SK-N-SH (cell line): ENCODE measurements around the gene SLC27A3. TPM values are rescaled to one million over a fixed set of nuclear protein-coding genes. Genes with fewer than 3 reads are reported as not detected.
A peak's percentile ranks its signal among the peaks of the same experiment; 100 is the strongest.
"Not testable (repeated sequence)": the region's sequence is repeated elsewhere in the genome, so short reads cannot be mapped to it uniquely, and the experiment has no call there.

ENCODE experiments used
- CTCF ChIA-PET: fragments of 300-600, 350-600 bp; formaldehyde crosslinking; extraction: SDS; loops from one replicate; lab custom pipeline; 2021; lab: Yijun Ruan, JAX
- POLR2A ChIA-PET: fragments of 350-600 bp; sonication (Branson Sonifier 250); formaldehyde crosslinking; extraction: SDS; loops from one replicate; lab custom pipeline; 2020; ENCODE audit warnings: antibody characterized with exemption, inconsistent platforms; lab: Yijun Ruan, JAX
- DNase-seq: peaks from one replicate; pipeline ENCODE4 v3.0.0; 2012
- H2AFZ ChIP-seq: fragments of 200-600 bp; sonication (generic); 2 replicates; pipeline ENCODE4 v1.8.1; 2016; ENCODE audit warnings: antibody characterized with exemption, mild to moderate bottlenecking, low read depth
- H3F3A ChIP-seq: fragments of 200-600 bp; sonication (generic); replicated peaks from 2 replicates; pipeline ENCODE3; 2016; ENCODE audit warnings: antibody characterized with exemption, mild to moderate bottlenecking; ENCODE audit not compliant: insufficient read depth
- H3K27ac ChIP-seq, 2 experiments: fragments of 200-500 bp in 1 of 2; fragments of 200-600 bp in 1 of 2; sonication (Bioruptor generic) in 1 of 2; sonication (generic), shearing (Covaris generic) in 1 of 2; 2 replicates each; pipeline versions ENCODE4 v1.5.1 to v1.6.1; 2014 to 2016; ENCODE audit warnings: low read depth in 2 of 2, inconsistent platforms in 1 of 2, low read length in 1 of 2, mild to moderate bottlenecking in 1 of 2, mixed read lengths in 1 of 2
- H3K27me3 ChIP-seq: fragments of 200-600 bp; sonication (generic), shearing (Covaris generic); 2 replicates; pipeline ENCODE4 v1.6.1; 2016; ENCODE audit warnings: mixed run types; ENCODE audit not compliant: insufficient read depth
- H3K36me3 ChIP-seq, 2 experiments: fragments of 200-500 bp in 1 of 2; fragments of 200-600 bp in 1 of 2; sonication (Bioruptor generic) in 1 of 2; sonication (generic) in 1 of 2; replicated peaks in 1 of 2; 2 replicates each; pipeline versions ENCODE3 to v1.5.1; 2014 to 2016; ENCODE audit warnings: low read length in 1 of 2, mild to moderate bottlenecking in 1 of 2; ENCODE audit not compliant: insufficient read depth in 2 of 2, control insufficient read depth in 1 of 2
- H3K4me1 ChIP-seq, 2 experiments: fragments of 200-500 bp in 1 of 2; fragments of 200-600 bp in 1 of 2; sonication (Bioruptor generic) in 1 of 2; sonication (generic), shearing (Covaris generic) in 1 of 2; 2 replicates each; pipeline versions ENCODE4 v1.5.1 to v1.6.1; 2014 to 2016; ENCODE audit warnings: low read depth in 1 of 2, low read length in 1 of 2, mixed run types in 1 of 2; ENCODE audit not compliant: insufficient read depth in 2 of 2, control insufficient read depth in 1 of 2
- H3K4me2 ChIP-seq: fragments of 200-600 bp; sonication (generic), shearing (Covaris generic); 2 replicates; pipeline ENCODE4 v1.6.1; 2017; ENCODE audit warnings: mixed run types
- H3K4me3 ChIP-seq, 2 experiments: fragments of 200-500 bp in 1 of 2; fragments of 200-600 bp in 1 of 2; sonication (Bioruptor generic) in 1 of 2; sonication (generic), shearing (Covaris generic) in 1 of 2; 2 replicates each; pipeline versions ENCODE4 v1.5.1 to v1.8.1; 2014 to 2016; ENCODE audit warnings: low read depth in 2 of 2, inconsistent platforms in 1 of 2, low read length in 1 of 2, mild to moderate bottlenecking in 1 of 2, mixed read lengths in 1 of 2, moderate library complexity in 1 of 2
- H3K79me2 ChIP-seq: fragments of 200-600 bp; sonication (generic); 2 replicates; pipeline ENCODE4 v1.8.1; 2017; ENCODE audit warnings: mild to moderate bottlenecking; ENCODE audit not compliant: insufficient read depth
- H3K9ac ChIP-seq: fragments of 200-600 bp; sonication (generic); 2 replicates; pipeline ENCODE4 v1.6.1; 2017; ENCODE audit warnings: mixed run types
- H3K9me2 ChIP-seq: fragments of 200-600 bp; sonication (generic); 2 replicates; pipeline ENCODE4 v1.6.1; 2017; ENCODE audit warnings: mixed run types
- H3K9me3 ChIP-seq: fragments of 200-600 bp; sonication (generic); 2 replicates; pipeline ENCODE4 v1.6.1; 2017; ENCODE audit warnings: mixed run types, mild to moderate bottlenecking, moderate library complexity
- H4K20me1 ChIP-seq: fragments of 200-600 bp; sonication (generic); 2 replicates; pipeline ENCODE4 v1.6.1; 2017; ENCODE audit warnings: mild to moderate bottlenecking, mixed run types; ENCODE audit not compliant: insufficient read depth
- CHD2 ChIP-seq: fragments of 150-350 bp; IDR thresholded peaks from 2 replicates; pipeline ENCODE4 v1.6.1; 2018; ENCODE audit warnings: low read length; ENCODE audit not compliant: partially characterized antibody
- ELF1 ChIP-seq: IDR thresholded peaks from 2 replicates; pipeline ENCODE4 v1.4.0; 2012
- GATA2 ChIP-seq: sonication (generic); formaldehyde crosslinking; IDR thresholded peaks from 2 replicates; pipeline ENCODE4 v1.5.0; 2020; ENCODE audit warnings: mild to moderate bottlenecking, missing genetic modification reagents
- JUND ChIP-seq: IDR thresholded peaks from 2 replicates; pipeline ENCODE4 v1.4.0; 2012
- MEF2A ChIP-seq: IDR thresholded peaks from 2 replicates; pipeline ENCODE4 v1.4.0; 2012; ENCODE audit warnings: low read depth, borderline replicate concordance
- NRF1 ChIP-seq: IDR thresholded peaks from 2 replicates; pipeline ENCODE4 v1.6.1; 2012; ENCODE audit warnings: low read depth, mild to moderate bottlenecking, low read length
- RCOR1 ChIP-seq: fragments of 150-350 bp; IDR thresholded peaks from 2 replicates; pipeline ENCODE4 v1.6.1; 2017; ENCODE audit warnings: antibody characterized with exemption, low read length
- TEAD4 ChIP-seq: IDR thresholded peaks from 2 replicates; pipeline ENCODE4 v1.4.0; 2012; ENCODE audit warnings: mild to moderate bottlenecking, borderline replicate concordance; ENCODE audit not compliant: insufficient read depth
- WGBS: methylation state at CpG from one replicate; pipeline ENCODE4 v1.1.6; 2017; ENCODE audit warnings: low lambda C conversion rate; 5-methylcytosine and 5-hydroxymethylcytosine counted together
- polyA plus RNA-seq, 3 experiments: library from polyadenylated mRNA; depleted of rRNA; stranded (reverse); fragments of >200 nt; gene quantifications; 2 replicates each; pipeline ENCODE4 v1.2.3, GENCODE V29; 2012
- TF ChIP-seq, protein P1 (sequence below): fragments of 200-600 bp; sonication (generic); IDR thresholded peaks from 2 replicates; pipeline ENCODE4 v1.6.1; 2017; ENCODE audit warnings: antibody characterized with exemption, mild to moderate bottlenecking, moderate library complexity
- TF ChIP-seq, protein P2 (sequence below): fragments of 150-350 bp; IDR thresholded peaks from 2 replicates; pipeline ENCODE4 v1.6.1; 2017; ENCODE audit warnings: antibody characterized with exemption, low read length, low read depth, borderline replicate concordance
- TF ChIP-seq, protein P3 (sequence below): IDR thresholded peaks from 2 replicates; pipeline ENCODE4 v1.6.1; 2012; ENCODE audit warnings: mild to moderate bottlenecking, low read depth, low read length, moderate library complexity
- TF ChIP-seq, protein P4 (sequence below): IDR thresholded peaks from 2 replicates; pipeline ENCODE4 v1.4.0; 2012; ENCODE audit warnings: low read depth, borderline replicate concordance
- TF ChIP-seq, protein P5 (sequence below): IDR thresholded peaks from 2 replicates; pipeline ENCODE4 v1.4.0; 2012; ENCODE audit warnings: low read depth, borderline replicate concordance
- TF ChIP-seq, protein P6 (sequence below): IDR thresholded peaks from 2 replicates; pipeline ENCODE4 v1.4.0; 2012; ENCODE audit warnings: low read depth

SLC27A3 gene
- polyA plus RNA-seq, 1 of the 3 experiments (the other 2 are of a cell fraction), result 9.0 TPM

DNA sequence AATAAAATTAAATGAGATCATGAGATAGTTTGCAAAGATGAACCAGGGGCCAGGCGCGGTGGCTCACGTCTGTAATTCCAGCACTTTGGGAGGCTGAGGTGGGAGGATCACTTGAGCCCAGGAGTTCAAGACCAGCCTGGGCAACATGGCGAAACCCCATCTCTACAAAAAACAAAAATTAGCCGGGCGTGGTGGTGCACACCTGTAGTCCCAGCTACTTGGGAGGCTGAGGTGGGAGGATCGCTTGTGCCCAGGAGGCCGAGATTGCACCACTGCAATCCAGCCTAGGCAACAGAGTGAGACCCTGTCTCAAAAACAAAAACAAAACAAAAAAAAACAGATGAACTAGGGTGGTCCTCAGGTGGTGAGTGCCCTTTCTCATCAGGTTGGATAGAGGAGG, 7.4 kb downstream of the SLC27A3 start:
- H3K27me3 ChIP-seq, H3K4me1 ChIP-seq, H3K79me2 ChIP-seq, POLR2A ChIA-PET, H3F3A ChIP-seq, H4K20me1 ChIP-seq, H3K36me3 ChIP-seq, DNase-seq, H3K9me3 ChIP-seq, H3K9me2 ChIP-seq: not testable (repeated sequence)
- Histone ChIP-seq H2AFZ (peak overlapping the region; percentile 62), H3K4me2 (peak overlapping the region; percentile 80), H3K27ac (peak overlapping the region; percentile 85 to 94), H3K9ac (peak overlapping the region; percentile 86; the same call in 1 of the 2 replicates), H3K4me3 (peak overlapping the region in 1 of 2 experiments; percentile 75; a peak in 3 of 4 replicates)
- WGBS, result 94% methylated on average over 8 of the region's 8 CpGs
- CTCF ChIA-PET, result interaction anchor here (0.8 to 1.8 kb wide), 6 partner anchors 10 to 164 kb away, joined by 3 to 6 read pairs (median 6); partner anchors contain the start of gene DENND4B

DNA sequence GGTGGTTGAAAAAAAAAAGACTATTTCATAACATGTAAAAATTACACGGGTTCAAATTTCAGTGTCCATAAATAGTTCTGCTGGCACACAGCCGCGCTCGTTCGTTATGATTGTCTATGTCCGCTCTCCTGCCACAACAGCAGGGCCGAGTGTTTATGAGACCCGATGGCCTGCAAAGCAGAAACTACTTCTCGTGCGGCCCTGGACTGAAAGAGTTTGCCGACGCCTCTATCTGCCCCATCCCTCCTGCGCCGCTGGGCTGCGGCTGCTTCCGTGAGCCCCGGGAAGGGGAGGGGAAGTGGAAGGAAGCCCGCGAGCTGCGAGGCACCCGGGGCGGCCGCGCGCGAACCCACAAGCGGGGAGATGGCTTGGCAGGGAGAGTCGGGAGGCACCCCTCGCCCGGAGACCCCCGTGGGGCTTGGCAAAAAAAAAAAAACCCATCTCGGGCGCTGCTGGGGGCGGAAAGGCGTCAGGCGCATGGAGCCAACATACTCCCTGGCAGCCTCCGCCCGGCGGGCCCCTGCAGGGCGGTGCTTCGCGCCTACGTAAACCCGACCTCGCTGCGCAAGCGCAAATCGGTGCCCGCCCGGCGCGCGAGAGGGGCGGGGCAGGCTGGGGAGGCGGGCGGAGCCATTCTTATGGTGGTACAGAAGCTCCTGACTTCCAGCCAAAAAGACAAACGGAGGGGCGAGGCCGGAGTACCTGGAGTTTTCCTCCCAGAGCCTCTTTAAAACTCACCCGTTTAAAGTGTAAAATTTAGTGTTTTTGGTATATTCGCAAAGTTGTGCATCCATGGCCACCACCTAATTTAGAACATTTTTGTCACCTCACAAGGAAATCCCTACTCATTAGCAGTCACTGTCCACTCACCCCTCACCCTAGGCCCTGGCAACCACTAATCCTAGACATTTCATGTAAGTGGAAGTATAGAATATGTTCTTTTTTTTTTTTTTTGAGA, 8.3 kb downstream of the SLC27A3 start:
- H3K9ac ChIP-seq, result peak overlapping the region; percentile 86
- no peaks in the 10 kb centered on the region for H3K9me3 ChIP-seq
- ChIA-PET CTCF (interaction anchor here (0.7 to 1.5 kb wide), 8 partner anchors 10 to 1994 kb away, joined by 3 to 5 read pairs (median 3); no protein-coding TSS in a partner anchor), POLR2A (interaction anchor here (0.6 to 1.3 kb wide), 9 partner anchors 8 to 208 kb away, joined by 3 to 18 read pairs (median 4); partner anchors contain the start of genes CREB3L4, JTB, RPS27 and SLC27A3)
- no peaks in the 10 kb centered on the region for H3K27me3 ChIP-seq
- DNase-seq, result peak; percentile 99
- no peaks in the 10 kb centered on the region for H3K9me2 ChIP-seq
- H2AFZ ChIP-seq, result peak overlapping the region; percentile 88
- peaks cover 4% of the 10 kb centered on the region in 2 experiments; a peak in 2 of 4 replicates for H3K4me1 ChIP-seq
- no peaks in the 10 kb centered on the region for H4K20me1 ChIP-seq
- peak overlapping the region; percentile 61 to 75 for H3K4me3 ChIP-seq
- H3K36me3 ChIP-seq, result no peaks in the 10 kb centered on the region
- peak overlapping the region; percentile 80 for H3K4me2 ChIP-seq
- 2% methylated on average over 36 of the region's 61 CpGs for WGBS
- peak overlapping the region; percentile 85 to 94 for H3K27ac ChIP-seq
- peaks cover 4% of the 10 kb centered on the region for H3F3A ChIP-seq
- H3K79me2 ChIP-seq, result no peaks in the 10 kb centered on the region
- TF ChIP-seq, protein P1, sequence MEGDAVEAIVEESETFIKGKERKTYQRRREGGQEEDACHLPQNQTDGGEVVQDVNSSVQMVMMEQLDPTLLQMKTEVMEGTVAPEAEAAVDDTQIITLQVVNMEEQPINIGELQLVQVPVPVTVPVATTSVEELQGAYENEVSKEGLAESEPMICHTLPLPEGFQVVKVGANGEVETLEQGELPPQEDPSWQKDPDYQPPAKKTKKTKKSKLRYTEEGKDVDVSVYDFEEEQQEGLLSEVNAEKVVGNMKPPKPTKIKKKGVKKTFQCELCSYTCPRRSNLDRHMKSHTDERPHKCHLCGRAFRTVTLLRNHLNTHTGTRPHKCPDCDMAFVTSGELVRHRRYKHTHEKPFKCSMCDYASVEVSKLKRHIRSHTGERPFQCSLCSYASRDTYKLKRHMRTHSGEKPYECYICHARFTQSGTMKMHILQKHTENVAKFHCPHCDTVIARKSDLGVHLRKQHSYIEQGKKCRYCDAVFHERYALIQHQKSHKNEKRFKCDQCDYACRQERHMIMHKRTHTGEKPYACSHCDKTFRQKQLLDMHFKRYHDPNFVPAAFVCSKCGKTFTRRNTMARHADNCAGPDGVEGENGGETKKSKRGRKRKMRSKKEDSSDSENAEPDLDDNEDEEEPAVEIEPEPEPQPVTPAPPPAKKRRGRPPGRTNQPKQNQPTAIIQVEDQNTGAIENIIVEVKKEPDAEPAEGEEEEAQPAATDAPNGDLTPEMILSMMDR, result no peak
- no peak for TF ChIP-seq RCOR1
- TF ChIP-seq, protein P2, sequence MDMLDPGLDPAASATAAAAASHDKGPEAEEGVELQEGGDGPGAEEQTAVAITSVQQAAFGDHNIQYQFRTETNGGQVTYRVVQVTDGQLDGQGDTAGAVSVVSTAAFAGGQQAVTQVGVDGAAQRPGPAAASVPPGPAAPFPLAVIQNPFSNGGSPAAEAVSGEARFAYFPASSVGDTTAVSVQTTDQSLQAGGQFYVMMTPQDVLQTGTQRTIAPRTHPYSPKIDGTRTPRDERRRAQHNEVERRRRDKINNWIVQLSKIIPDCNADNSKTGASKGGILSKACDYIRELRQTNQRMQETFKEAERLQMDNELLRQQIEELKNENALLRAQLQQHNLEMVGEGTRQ, result no peak
- TF ChIP-seq, protein P3, sequence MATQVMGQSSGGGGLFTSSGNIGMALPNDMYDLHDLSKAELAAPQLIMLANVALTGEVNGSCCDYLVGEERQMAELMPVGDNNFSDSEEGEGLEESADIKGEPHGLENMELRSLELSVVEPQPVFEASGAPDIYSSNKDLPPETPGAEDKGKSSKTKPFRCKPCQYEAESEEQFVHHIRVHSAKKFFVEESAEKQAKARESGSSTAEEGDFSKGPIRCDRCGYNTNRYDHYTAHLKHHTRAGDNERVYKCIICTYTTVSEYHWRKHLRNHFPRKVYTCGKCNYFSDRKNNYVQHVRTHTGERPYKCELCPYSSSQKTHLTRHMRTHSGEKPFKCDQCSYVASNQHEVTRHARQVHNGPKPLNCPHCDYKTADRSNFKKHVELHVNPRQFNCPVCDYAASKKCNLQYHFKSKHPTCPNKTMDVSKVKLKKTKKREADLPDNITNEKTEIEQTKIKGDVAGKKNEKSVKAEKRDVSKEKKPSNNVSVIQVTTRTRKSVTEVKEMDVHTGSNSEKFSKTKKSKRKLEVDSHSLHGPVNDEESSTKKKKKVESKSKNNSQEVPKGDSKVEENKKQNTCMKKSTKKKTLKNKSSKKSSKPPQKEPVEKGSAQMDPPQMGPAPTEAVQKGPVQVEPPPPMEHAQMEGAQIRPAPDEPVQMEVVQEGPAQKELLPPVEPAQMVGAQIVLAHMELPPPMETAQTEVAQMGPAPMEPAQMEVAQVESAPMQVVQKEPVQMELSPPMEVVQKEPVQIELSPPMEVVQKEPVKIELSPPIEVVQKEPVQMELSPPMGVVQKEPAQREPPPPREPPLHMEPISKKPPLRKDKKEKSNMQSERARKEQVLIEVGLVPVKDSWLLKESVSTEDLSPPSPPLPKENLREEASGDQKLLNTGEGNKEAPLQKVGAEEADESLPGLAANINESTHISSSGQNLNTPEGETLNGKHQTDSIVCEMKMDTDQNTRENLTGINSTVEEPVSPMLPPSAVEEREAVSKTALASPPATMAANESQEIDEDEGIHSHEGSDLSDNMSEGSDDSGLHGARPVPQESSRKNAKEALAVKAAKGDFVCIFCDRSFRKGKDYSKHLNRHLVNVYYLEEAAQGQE, result no peak
- TF ChIP-seq, protein P4, sequence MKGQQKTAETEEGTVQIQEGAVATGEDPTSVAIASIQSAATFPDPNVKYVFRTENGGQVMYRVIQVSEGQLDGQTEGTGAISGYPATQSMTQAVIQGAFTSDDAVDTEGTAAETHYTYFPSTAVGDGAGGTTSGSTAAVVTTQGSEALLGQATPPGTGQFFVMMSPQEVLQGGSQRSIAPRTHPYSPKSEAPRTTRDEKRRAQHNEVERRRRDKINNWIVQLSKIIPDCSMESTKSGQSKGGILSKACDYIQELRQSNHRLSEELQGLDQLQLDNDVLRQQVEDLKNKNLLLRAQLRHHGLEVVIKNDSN, result no peak; the same call in 1 of the 2 replicates
- TF ChIP-seq, protein P5, sequence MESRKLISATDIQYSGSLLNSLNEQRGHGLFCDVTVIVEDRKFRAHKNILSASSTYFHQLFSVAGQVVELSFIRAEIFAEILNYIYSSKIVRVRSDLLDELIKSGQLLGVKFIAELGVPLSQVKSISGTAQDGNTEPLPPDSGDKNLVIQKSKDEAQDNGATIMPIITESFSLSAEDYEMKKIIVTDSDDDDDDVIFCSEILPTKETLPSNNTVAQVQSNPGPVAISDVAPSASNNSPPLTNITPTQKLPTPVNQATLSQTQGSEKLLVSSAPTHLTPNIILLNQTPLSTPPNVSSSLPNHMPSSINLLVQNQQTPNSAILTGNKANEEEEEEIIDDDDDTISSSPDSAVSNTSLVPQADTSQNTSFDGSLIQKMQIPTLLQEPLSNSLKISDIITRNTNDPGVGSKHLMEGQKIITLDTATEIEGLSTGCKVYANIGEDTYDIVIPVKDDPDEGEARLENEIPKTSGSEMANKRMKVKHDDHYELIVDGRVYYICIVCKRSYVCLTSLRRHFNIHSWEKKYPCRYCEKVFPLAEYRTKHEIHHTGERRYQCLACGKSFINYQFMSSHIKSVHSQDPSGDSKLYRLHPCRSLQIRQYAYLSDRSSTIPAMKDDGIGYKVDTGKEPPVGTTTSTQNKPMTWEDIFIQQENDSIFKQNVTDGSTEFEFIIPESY, result no peak
- TF ChIP-seq, protein P6, sequence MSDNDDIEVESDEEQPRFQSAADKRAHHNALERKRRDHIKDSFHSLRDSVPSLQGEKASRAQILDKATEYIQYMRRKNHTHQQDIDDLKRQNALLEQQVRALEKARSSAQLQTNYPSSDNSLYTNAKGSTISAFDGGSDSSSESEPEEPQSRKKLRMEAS, result peak; percentile 84; the same call in 1 of the 2 replicates
- peak; percentile 83 for TF ChIP-seq NRF1
- no peak for TF ChIP-seq CHD2
- peak; percentile 0; the same call in 1 of the 2 replicates for TF ChIP-seq MEF2A
- no peak for TF ChIP-seq JUND
- TF ChIP-seq TEAD4, result 0 out of 2 replicates have a peak, but pooled peaks have one; percentile 22
- TF ChIP-seq GATA2 (CRISPR knock-in tag), result no peak
- peak; percentile 53; the same call in 1 of the 2 replicates for TF ChIP-seq ELF1
